GM12873 (cell line): ENCODE measurements around the gene NGF.

ENCODE experiments used
- CTCF ChIP-seq: IDR thresholded peaks from 2 replicates; pipeline ENCODE4 v1.5.1; 2012; ENCODE audit warnings: low read depth, mild to moderate bottlenecking, moderate library complexity, low read length, control low read depth; ENCODE audit not compliant: insufficient read depth; ENCODE audit errors: missing control alignments

NGF gene

GRCh38 chr1:115331558-115332331, 6.3 kb downstream of the NGF start:
- TF ChIP-seq CTCF = no peak

- no peak for TF ChIP-seq CTCF
Observed at GRCh38 chr1:115330480-115331013, 7.5 kb downstream of the NGF start.

DNA sequence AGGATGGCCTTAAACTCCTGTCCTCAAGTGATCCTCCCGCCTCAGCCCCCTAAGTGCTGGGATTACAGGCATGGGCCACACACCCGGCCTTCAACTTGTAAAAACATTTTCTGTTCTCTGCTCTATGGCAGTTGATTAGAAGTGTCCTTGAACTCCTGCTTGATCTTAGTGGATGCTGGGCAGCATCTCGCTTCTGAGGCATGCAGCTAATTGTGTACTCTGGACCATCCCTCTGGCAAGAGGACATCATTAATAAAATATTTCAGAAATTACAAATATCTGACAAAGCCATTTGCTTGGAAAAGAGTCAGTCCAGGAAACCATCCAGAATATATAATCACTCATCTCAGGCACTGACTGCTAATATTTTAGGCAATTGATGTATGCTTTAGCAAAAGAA, 8.1 kb downstream of the NGF start:
- no peak for TF ChIP-seq CTCF

DNA sequence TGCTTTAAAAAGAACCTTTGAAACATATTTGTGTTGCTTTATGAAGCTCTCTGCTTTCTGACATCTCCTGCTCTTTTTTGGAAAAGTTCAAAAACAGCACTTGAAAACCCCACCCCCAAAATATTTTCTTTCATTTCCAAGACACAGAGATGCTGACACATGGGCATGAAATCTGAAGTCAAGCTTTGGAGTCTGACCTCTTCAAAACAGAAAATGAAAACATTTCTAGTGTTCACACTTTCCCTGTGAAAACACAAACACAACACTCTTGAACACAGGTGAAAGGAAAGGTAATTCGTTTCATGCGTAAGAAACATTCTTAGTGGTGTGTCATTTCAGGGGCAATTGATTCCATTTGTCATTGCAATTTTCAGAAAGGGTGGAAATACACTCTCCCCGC, 10.8 kb downstream of the NGF start:
- TF ChIP-seq CTCF = no peak

DNA sequence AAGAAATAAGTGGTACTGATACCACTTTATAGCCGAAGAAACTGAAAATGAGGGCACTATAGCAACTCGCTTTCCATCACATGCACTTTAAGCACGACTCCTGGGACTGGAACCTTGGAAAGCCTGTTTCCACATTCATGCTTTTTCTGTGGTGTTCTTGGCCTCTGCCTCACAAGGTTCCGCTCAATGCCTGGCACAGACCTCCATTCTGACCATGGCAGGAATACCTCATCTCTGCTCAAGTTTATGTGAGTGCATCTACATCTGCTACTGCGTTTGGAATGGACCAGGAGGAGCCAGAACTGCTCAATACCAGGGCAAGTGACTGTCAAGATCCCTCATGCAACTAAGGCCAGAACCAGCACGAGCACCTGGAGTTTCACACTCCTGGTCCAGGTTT, 11.6 kb downstream of the NGF start:
- TF ChIP-seq CTCF = no peak

DNA sequence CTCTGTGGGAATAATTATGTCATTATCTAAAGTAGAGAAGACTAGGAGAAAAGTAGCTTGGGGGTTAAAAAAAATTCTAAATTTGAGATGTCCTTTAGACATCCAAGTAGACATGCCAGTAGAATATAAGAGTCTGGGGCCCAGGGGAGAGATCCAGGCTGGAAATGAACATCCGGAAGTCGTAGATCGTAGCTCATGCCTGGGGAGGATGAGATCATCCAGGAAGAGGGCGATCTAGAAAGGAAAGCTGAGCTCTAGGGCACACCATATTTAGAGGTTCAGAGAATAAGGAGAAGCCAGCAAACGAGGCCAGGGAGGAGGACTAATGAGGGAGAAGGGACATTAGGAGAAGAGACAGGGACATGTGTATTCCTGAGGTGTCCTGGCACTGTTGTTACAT, 12.2 kb downstream of the NGF start:
- TF ChIP-seq CTCF = no peak

DNA sequence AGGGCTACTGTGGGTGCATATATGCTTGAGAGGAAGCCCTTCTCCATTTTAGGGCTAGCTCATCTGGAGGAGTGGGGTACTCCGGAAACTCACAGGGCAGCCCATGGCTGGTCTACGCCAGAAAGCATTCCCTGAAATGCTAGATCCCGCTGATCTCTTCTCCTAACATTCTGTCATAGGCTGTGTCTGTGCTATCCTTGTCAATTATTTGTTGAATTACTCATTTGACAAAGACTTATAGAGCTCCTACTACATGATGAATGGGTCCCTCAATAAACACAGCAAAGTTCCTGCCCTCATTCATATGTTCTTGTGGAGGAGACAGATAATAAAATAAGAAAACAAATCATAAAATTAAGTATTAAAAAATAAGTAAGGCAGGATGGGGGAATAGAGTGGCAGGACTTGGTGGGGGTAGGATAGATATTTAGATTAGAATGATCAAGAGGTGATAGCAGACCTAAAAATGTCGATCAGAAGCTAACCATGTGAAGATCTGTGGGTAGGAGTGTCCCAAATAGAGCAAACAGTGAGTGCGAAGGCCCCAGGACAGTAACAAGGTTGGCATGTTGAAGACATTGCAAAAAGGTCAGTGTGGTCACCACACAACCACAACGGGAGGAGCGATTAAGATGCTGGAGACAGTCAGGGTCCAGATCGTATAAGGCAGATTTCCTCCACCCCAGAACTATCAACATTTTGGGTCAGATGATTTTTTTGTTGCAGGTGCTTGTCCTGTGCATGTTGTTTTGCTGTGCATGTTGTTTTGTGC, 13.2 kb downstream of the NGF start:
- no peak for TF ChIP-seq CTCF
